ENCODE measurements around the gene PPP1R2C. TPM values are rescaled to one million over a fixed set of nuclear protein-coding genes. Genes with fewer than 3 reads are reported as not detected.

The PPP1R2C gene
- total RNA-seq, 3 donors from 2014 or later = not detected

DNA sequence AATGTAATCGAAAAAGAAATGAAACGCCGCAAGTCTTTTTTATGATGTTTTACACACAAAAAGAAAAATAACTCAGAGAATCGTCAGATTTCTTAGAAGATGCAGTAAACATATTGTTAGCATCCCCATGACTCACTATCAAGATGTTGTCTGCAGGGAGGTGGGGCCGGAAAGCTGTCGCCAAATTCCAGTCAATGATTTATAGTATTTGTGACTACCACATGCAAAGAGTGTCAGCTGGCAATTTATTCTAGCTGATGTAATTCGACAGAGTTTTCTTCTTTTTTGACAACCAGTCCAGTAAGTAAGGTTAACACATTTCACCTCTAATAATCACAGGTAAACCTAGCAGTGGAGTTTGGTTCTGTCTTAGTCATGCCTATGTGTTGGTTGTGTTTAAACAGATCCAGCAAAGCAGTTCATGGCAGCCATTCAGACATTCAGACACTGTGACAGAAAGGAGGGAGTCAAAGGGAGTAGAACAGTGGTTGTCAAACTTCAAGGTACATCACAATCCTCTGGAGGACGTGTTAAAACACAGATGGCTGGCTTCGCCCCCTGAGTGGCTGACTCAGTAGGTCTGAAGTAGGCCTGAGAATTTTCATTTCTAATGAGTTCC is 19.8 kb upstream of the PPP1R2C start:
- DNase-seq (ENCODE audit: low spot score in 2 of 2) = no peak
- no peak for TF ChIP-seq POLR2AphosphoS5 (IDR thresholded peaks at IDR 0.05)
- TF ChIP-seq POLR2A (IDR thresholded peaks at IDR 0.05) = no peak
- no peak for TF ChIP-seq CTCF (IDR thresholded peaks at IDR 0.05)
- Histone ChIP-seq H3K9me3 (peaks cover 0 to 9% of the 10 kb centered on the region in 2 donors), H3K27ac (no peak overlapping the region), H3K4me3 (no peak overlapping the region), H3K4me1 (no peaks in the 10 kb centered on the region), H3K27me3 (peaks cover 0 to 7% of the 10 kb centered on the region in 2 donors), H3K36me3 (no peaks in the 10 kb centered on the region)
- intact Hi-C loops (cut with DNase I; ENCODE audit: low total_unique reads) = no loop called here

DNA sequence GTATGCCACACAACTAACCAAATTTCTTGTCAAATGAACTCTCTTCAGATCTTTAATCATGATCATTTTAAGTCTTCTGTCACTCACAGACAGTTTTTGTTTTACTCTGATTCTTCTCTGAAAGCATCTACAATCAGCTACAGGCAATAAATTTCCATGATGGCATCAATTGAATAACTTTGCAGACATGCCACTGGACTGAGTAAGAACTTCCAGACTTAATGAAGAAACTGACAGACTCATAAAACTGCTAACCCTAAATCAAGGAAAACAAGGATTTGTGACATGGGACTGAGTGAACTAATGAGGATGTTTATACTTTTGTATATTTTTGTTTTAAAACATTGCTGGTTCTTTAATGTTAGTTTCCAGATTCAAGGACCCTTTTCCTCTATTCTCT is 5.5 kb upstream of the PPP1R2C start:
- no peak for DNase-seq (ENCODE audit: low spot score in 2 of 2)
- H3K36me3 ChIP-seq = no peaks in the 10 kb centered on the region
- H3K27ac ChIP-seq = no peak overlapping the region
- TF ChIP-seq CTCF (IDR thresholded peaks at IDR 0.05) = no peak
- TF ChIP-seq POLR2A (IDR thresholded peaks at IDR 0.05) = no peak
- no peak for TF ChIP-seq POLR2AphosphoS5 (IDR thresholded peaks at IDR 0.05)
- no peak overlapping the region for H3K4me3 ChIP-seq
- H3K27me3 ChIP-seq = peaks cover 0 to 17% of the 10 kb centered on the region in 2 donors
- H3K9me3 ChIP-seq = peaks cover 0 to under 1% of the 10 kb centered on the region in 2 donors
- H3K4me1 ChIP-seq = no peaks in the 10 kb centered on the region
- intact Hi-C loops (cut with DNase I; ENCODE audit: low total_unique reads) = no loop called here

DNA sequence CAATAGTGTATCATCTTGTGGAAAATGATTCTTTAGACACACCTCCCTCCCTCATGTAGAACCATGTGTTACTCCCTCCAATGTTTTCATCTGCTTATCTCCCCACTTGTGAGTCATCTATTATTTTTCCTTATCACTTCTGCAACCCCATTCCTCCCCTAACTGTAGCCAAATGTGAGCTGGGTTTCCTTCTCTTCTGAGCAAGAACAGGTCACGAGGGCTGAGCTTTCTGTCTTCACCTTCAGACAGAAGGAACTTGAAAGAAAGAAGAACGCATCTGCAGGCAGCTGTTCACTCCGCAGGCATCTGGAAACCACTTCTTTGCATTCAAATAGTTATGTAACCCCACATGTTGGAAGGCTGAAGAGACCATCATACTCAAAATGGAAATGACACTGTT is 1.8 kb downstream of the PPP1R2C start:
- peaks cover 0 to 8% of the 10 kb centered on the region in 2 donors for H3K9me3 ChIP-seq
- no peak for TF ChIP-seq POLR2A (IDR thresholded peaks at IDR 0.05)
- no peak for TF ChIP-seq POLR2AphosphoS5 (IDR thresholded peaks at IDR 0.05)
- no peak for TF ChIP-seq CTCF (IDR thresholded peaks at IDR 0.05)
- no peak overlapping the region for H3K27ac ChIP-seq
- no peak for DNase-seq (ENCODE audit: low spot score in 2 of 2)
- H3K4me3 ChIP-seq = no peak overlapping the region
- H3K27me3 ChIP-seq = peaks cover 0 to 25% of the 10 kb centered on the region in 2 donors
- intact Hi-C loops (cut with DNase I; ENCODE audit: low total_unique reads) = no loop called here
- no peaks in the 10 kb centered on the region for H3K4me1 ChIP-seq
- no peaks in the 10 kb centered on the region for H3K36me3 ChIP-seq

GRCh38 chrX:42772874-42773273 is 5.1 kb downstream of the PPP1R2C start:
- H3K36me3 ChIP-seq = no peaks in the 10 kb centered on the region
- no peak overlapping the region for H3K4me3 ChIP-seq
- no peak overlapping the region for H3K27ac ChIP-seq
- TF ChIP-seq POLR2A (IDR thresholded peaks at IDR 0.05) = no peak
- TF ChIP-seq CTCF (IDR thresholded peaks at IDR 0.05) = no peak
- no peak for TF ChIP-seq POLR2AphosphoS5 (IDR thresholded peaks at IDR 0.05)
- no peaks in the 10 kb centered on the region for H3K4me1 ChIP-seq
- intact Hi-C loops (cut with DNase I; ENCODE audit: low total_unique reads) = no loop called here
- no peak for DNase-seq (ENCODE audit: low spot score in 2 of 2)
- H3K27me3 ChIP-seq = peaks cover 0 to 11% of the 10 kb centered on the region in 2 donors
- peaks cover 0 to 1% of the 10 kb centered on the region in 2 donors for H3K9me3 ChIP-seq

GRCh38 chrX:42771506-42772335 is 6.2 kb downstream of the PPP1R2C start:
- TF ChIP-seq POLR2AphosphoS5 (IDR thresholded peaks at IDR 0.05) (no peak), CTCF (IDR thresholded peaks at IDR 0.05) (no peak), POLR2A (IDR thresholded peaks at IDR 0.05) (no peak)
- Histone ChIP-seq H3K27me3 (peaks cover 0 to 17% of the 10 kb centered on the region in 2 donors), H3K4me1 (no peaks in the 10 kb centered on the region), H3K9me3 (no peaks in the 10 kb centered on the region), H3K36me3 (no peaks in the 10 kb centered on the region), H3K4me3 (no peak overlapping the region), H3K27ac (no peak overlapping the region)
- no peak for DNase-seq (ENCODE audit: low spot score in 2 of 2)
- intact Hi-C loops (cut with DNase I; ENCODE audit: low total_unique reads) = no loop called here
